ENCODE results near the gene TTI1.

DNA sequence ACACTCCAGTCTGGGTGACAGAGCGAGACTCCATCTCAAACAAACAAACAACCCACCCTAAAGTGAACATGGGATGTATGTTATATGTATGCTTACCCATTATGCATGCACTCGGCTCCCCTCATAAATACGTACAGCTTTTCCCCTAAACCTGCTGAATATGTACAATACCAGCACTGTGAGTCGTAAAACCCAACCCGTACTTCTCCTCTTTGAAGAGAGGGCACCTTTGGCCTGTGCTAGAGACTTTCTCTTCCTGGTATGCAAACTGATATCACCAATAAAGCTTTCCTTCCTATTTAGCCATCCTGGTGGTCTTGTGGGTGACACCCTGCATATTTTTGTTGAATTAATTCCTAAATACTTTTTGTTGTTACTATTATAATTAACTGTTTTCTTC lies 79.1 kb downstream of the TTI1 start:
- TF ChIP-seq POLR2A (IDR thresholded peaks at IDR 0.05) = no peak
- TF ChIP-seq, protein P1, sequence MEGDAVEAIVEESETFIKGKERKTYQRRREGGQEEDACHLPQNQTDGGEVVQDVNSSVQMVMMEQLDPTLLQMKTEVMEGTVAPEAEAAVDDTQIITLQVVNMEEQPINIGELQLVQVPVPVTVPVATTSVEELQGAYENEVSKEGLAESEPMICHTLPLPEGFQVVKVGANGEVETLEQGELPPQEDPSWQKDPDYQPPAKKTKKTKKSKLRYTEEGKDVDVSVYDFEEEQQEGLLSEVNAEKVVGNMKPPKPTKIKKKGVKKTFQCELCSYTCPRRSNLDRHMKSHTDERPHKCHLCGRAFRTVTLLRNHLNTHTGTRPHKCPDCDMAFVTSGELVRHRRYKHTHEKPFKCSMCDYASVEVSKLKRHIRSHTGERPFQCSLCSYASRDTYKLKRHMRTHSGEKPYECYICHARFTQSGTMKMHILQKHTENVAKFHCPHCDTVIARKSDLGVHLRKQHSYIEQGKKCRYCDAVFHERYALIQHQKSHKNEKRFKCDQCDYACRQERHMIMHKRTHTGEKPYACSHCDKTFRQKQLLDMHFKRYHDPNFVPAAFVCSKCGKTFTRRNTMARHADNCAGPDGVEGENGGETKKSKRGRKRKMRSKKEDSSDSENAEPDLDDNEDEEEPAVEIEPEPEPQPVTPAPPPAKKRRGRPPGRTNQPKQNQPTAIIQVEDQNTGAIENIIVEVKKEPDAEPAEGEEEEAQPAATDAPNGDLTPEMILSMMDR (IDR thresholded peaks at IDR 0.05) = no peak
- TF ChIP-seq EP300 (IDR thresholded peaks at IDR 0.05) = no peak

Data from gastroesophageal sphincter (tissue), 3 donors.